ENCODE data around the gene RNF26. TPM values are rescaled to one million over a fixed set of nuclear protein-coding genes. Genes with fewer than 3 reads are reported as not detected.
A peak's percentile ranks its signal among the peaks of the same experiment; 100 is the strongest.

Gene RNF26
- total and polyA plus RNA-seq, 4 donors, result 6.3 to 19.1 (median 11.1) TPM

- Histone ChIP-seq H3K9ac (ENCODE audit: low read depth in 1 of 2, low read length in 2 of 2) (no peak overlapping the region), H3K4me1 (ENCODE audit: control insufficient read depth in 4 of 4, insufficient read depth in 4 of 4, low read length in 3 of 4) (peaks cover 16 to 54% (median 37%) of the 10 kb centered on the region in 4 donors), H3K4me3 (ENCODE audit: low read depth in 1 of 3, low read length in 3 of 3) (no peak overlapping the region), H3K9me3 (ENCODE audit: control insufficient read depth in 4 of 4, low read length in 3 of 4) (no peaks in the 10 kb centered on the region), H3K27ac (ENCODE audit: low read depth in 1 of 2, low read length in 2 of 2) (no peak overlapping the region), H3K36me3 (ENCODE audit: control insufficient read depth in 4 of 4, insufficient read depth in 3 of 4, low read depth in 1 of 4, low read length in 3 of 4) (peaks cover 0 to 19% (median 11%) of the 10 kb centered on the region in 4 donors), H3K27me3 (ENCODE audit: control insufficient read depth in 4 of 4, insufficient read depth in 4 of 4, low read length in 3 of 4) (no peaks in the 10 kb centered on the region)
- 82% methylated on average over 10 of the region's 10 CpGs for WGBS
- no peak for DNase-seq (ENCODE audit: low spot score)
- no peak for TF ChIP-seq GABPA (IDR thresholded peaks at IDR 0.05 in 1 of 2, conservative IDR thresholded peaks at IDR 0.05 in 1 of 2)
- peak in 1 of 2 donors; percentile 6 for TF ChIP-seq RXRA (IDR thresholded peaks at IDR 0.05)
Measured at GRCh38 chr11:119359365-119360214, 25.3 kb downstream of the RNF26 start.

- H3K9ac ChIP-seq (ENCODE audit: low read depth in 1 of 2, low read length in 2 of 2), result peak overlapping the region; percentile 5 to 40
- TF ChIP-seq, protein P1, sequence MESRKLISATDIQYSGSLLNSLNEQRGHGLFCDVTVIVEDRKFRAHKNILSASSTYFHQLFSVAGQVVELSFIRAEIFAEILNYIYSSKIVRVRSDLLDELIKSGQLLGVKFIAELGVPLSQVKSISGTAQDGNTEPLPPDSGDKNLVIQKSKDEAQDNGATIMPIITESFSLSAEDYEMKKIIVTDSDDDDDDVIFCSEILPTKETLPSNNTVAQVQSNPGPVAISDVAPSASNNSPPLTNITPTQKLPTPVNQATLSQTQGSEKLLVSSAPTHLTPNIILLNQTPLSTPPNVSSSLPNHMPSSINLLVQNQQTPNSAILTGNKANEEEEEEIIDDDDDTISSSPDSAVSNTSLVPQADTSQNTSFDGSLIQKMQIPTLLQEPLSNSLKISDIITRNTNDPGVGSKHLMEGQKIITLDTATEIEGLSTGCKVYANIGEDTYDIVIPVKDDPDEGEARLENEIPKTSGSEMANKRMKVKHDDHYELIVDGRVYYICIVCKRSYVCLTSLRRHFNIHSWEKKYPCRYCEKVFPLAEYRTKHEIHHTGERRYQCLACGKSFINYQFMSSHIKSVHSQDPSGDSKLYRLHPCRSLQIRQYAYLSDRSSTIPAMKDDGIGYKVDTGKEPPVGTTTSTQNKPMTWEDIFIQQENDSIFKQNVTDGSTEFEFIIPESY (IDR thresholded peaks at IDR 0.05), result peak; percentile 70
- TF ChIP-seq HNF4G (IDR thresholded peaks at IDR 0.05), result peak; percentile 68
- peak in 1 of 2 donors; percentile 54 for TF ChIP-seq GABPA (IDR thresholded peaks at IDR 0.05 in 1 of 2, conservative IDR thresholded peaks at IDR 0.05 in 1 of 2)
- peak; percentile 40 to 43 for TF ChIP-seq RAD21 (IDR thresholded peaks at IDR 0.05)
- TF ChIP-seq, protein P2, sequence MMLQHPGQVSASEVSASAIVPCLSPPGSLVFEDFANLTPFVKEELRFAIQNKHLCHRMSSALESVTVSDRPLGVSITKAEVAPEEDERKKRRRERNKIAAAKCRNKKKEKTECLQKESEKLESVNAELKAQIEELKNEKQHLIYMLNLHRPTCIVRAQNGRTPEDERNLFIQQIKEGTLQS (IDR thresholded peaks at IDR 0.05), result no peak
- TF ChIP-seq CTCF (IDR thresholded peaks at IDR 0.05; ENCODE audit: low read depth, low read length, missing input control), result no peak
- TF ChIP-seq TAF1 (conservative IDR thresholded peaks at IDR 0.05), result no peak
- peak; percentile 47 for TF ChIP-seq FOXA2 (IDR thresholded peaks at IDR 0.05)
- TF ChIP-seq NR2F2 (IDR thresholded peaks at IDR 0.05), result peak; percentile 28
- peak; percentile 83 to 93 for TF ChIP-seq RXRA (IDR thresholded peaks at IDR 0.05)
- TF ChIP-seq HNF4A (conservative IDR thresholded peaks at IDR 0.05), result peak; percentile 73 to 83
- TF ChIP-seq EGR1 (IDR thresholded peaks at IDR 0.05; ENCODE audit: low read depth in 2 of 2), result peak; percentile 73 to 80
- TF ChIP-seq REST (IDR thresholded peaks at IDR 0.05), result peak; percentile 58
- TF ChIP-seq YY1 (IDR thresholded peaks at IDR 0.05), result no peak
- peak; percentile 72 for TF ChIP-seq FOXA1 (IDR thresholded peaks at IDR 0.05)
- peak; percentile 47 to 84 for TF ChIP-seq JUND (IDR thresholded peaks at IDR 0.05)
- peak; percentile 84 for TF ChIP-seq MAX (IDR thresholded peaks at IDR 0.05)
- TF ChIP-seq SP1 (IDR thresholded peaks at IDR 0.05), result peak; percentile 83
- H3K4me1 ChIP-seq (ENCODE audit: control insufficient read depth in 4 of 4, insufficient read depth in 4 of 4, low read length in 3 of 4), result peaks cover 15 to 55% (median 37%) of the 10 kb centered on the region in 4 donors
- DNase-seq (ENCODE audit: low spot score), result no peak
- H3K36me3 ChIP-seq (ENCODE audit: control insufficient read depth in 4 of 4, insufficient read depth in 3 of 4, low read depth in 1 of 4, low read length in 3 of 4), result peaks cover 0 to 19% (median 11%) of the 10 kb centered on the region in 4 donors
- H3K9me3 ChIP-seq (ENCODE audit: control insufficient read depth in 4 of 4, low read length in 3 of 4), result no peaks in the 10 kb centered on the region
- H3K27ac ChIP-seq (ENCODE audit: low read depth in 1 of 2, low read length in 2 of 2), result peak overlapping the region; percentile 57 to 59
- WGBS, result 20% methylated on average over 8 of the region's 8 CpGs
- no peaks in the 10 kb centered on the region for H3K27me3 ChIP-seq (ENCODE audit: control insufficient read depth in 4 of 4, insufficient read depth in 4 of 4, low read length in 3 of 4)
- peak overlapping the region in 1 of 3 donors; percentile 10 for H3K4me3 ChIP-seq (ENCODE audit: low read depth in 1 of 3, low read length in 3 of 3)
Measured at GRCh38 chr11:119361056-119361787, 26.9 kb downstream of the RNF26 start.

Measured in liver (tissue), 9 donors.